Hippocampal formation (tissue), 2 donors: ENCODE data around the gene PTPRU.
"Not testable (repeated sequence)": the region's sequence is repeated elsewhere in the genome, so short reads cannot be mapped to it uniquely, and the experiment has no call there.

ENCODE experiments used
- DNase-seq, 2 donors: peaks; one replicate each; lab custom pipeline; 2025; lab: John Stamatoyannopoulos, UW

The PTPRU gene

DNA sequence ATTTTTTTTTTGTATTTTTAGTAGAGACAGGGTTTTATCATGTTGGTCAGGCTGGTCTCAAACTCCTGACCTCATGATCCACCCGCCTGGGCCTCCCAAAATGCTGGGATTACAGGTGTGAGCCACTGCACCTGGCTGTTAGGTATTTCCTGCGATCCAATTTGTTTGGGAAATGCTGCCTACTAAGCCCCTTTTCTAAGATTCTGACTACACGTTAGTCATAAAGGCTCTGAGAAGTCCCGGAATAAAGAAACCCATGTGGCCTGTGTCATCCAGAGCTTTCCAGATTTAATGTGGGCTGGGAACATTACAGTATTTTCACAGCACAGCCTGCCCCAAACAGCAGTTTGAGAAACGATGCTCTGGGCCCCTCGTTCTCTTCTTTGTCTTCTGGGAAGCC is 14.1 kb upstream of the PTPRU start:
- not testable (repeated sequence) for DNase-seq

DNA sequence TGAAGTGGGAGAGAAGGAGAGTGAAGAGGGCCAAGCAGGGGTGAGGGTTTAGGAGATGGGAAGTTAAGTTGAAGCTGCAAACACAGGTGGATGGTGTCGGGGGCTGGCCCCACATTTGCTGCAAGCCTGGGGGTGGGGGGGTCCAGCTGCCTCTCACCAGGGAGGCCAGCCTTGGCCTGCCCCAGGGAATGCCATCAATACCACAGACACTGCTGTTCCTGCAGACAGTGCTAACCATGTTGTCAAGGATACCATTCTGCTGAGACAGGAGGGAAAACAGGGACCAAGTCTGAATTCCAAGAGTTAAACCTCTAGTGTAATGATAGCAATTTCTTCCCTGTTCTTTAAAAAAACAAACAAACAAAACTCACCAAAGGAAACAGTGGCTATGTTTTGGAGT is 13.6 kb upstream of the PTPRU start:
- no peak for DNase-seq

- no peak for DNase-seq
These were observed 12.8 kb upstream of the PTPRU start for GRCh38 chr1:29223521-29223920.

DNA sequence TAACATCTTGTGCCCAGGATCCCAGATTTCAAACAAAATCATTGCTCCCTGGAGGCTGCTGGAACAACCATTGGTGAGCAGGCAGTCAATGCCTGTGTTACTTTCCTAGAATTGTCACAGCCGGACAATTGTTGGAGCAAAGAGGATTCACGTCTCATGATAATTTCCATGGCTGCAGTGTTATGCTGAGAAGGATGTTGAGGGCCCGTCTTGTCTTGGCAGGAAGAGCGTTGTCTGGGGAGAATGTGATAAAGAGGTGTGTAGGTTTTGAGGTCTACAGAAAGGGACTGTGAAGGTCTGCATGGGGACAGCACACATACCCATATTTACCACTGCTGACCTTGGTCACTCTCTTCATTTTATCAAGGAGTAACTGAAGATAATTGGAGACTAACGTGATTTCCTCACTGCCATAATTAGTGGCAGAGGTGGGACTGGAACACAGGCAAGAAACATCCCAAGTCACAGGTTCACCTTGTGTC is 11.9 kb upstream of the PTPRU start:
- no peak for DNase-seq

DNA sequence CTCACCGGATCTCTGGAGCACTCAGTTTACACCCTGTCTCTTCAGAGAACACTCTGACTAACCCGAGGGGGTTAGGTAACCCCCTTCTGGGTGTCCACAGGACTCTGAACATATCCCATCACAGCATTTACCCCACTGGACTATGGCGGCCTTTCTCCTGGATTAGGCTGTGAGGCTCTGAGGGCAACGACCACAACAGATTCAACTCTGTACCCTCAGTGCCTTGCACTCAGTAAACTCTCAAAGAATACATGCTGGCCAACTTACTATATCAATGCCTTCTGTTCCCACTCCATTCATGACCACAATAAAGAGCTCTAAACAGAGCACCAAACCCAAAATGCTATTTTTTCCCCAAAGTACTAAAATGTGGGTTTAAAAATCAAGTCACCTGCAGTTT is 11.0 kb upstream of the PTPRU start:
- DNase-seq: no peak

DNA sequence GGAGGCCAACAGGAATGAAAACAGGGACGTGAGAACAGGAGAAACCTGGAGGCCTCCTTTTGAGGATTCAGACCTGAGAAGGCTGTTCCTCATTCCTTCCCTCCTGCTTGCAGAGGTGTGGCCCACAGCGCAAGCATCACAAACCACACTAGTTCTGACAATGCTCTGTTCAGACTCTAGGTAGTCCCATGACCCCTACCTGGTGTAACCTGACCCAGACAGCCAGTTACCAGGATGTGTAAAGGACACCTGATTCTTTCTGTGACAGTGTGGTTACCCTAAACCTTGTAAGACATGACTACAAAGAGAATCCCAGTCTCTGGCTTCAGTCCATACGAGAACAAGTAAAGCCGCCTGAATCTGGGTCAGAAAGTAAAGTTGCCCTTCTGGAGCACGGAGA is 8.8 kb upstream of the PTPRU start:
- no peak for DNase-seq

DNA sequence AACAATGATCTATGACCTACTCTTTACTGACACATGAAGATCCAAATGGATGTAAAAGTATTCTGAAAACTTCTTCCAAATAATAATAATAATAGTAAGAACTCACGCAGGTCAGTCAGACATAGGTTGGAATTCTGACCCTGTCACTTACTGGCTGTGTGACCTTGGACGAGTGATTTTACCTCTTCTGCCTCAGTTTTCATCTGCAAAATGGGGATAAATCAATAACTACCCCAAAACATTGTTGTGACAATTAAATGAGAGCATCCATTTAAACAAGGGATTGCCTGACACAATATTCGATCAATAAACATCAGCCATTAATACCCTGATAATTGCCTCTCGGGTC is 6.1 kb upstream of the PTPRU start:
- DNase-seq: no peak

DNA sequence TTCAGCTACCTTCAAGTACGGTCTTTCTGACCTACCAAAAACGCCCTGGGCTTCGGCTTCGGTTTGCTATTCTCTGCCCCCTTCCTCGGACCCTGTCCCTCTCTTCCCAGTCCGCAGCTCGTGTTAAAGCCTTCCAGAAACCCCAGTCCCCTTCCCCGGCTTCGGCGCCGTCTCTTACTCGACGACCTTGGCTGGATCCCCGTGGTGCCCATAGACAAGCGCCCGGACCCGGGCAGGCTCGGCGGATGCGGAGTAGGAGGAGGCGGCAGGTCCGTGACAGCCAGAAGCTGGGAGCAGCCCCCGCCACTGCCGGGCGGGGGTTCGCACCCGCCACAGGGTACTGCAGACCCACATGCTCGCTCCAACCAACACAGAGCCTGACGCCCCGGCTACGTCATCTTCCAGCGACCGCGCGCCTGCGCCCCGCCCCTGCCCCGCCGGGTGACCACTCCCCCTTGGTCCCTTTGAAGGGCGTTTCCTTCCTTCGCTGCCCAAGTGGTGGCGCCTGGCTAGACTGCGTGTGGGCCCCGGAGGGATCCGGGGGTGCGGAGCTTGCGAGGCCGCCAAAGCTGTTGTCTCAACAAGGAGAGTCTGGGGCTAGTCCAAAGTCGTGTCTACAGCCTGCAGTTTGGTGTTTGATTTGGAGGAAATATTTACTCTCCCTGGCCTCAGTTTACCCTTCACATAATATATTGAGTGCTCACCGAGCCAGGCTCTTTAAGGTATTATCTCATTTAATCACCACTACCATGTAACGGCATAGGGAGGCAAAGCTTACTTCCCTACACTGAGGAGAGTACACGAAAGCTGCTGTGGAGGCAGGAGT is 5.6 kb upstream of the PTPRU start, which contains the start of gene MECR:
Gene MECR, minus strand, starts transcription at position 382 of the 826 bp plus-strand sequence. Its CDS starts 28 bp downstream, at position 354.
- DNase-seq: peak; percentile 83 to 93

DNA sequence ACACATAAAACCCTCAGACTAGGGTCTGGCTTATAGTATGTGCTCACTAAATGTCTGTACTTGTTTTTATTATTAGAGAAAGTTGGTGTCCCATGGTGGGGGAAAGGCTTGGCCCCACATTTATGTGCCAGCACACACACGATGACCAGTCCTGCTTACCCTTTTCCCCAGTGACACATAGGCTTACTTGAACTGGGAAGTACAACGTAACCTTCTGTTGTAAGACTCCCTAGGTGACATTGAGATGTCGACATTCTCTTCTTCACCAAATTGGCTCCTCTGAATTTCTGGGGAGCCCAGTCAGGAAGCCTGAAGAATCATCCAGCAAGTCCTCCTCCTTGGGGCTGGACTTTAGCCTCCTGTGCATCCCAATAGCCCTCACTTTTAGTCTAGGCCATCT is 3.9 kb upstream of the PTPRU start:
- DNase-seq: no peak

- DNase-seq: no peak
These were observed 2.6 kb upstream of the PTPRU start for GRCh38 chr1:29233693-29234092.

DNA sequence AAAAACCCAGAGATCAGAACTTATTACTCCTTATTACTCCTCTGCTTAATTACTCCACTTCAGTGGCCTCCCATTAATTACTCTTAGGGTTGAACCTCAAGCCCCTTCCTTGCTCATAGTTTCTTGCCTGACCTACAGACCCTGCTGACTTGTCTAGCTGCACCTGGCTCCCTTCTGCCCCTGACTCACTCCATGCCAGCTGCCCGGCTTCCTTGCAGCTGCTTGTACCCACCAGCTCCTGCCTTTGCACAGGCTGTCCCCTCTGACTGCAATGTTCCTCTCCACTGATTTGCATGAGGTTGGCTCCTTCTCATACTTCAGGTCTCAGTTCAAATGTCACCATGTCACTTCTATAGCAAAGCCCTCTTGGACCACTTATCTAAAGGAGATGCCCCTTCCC is 1.9 kb upstream of the PTPRU start:
- no peak for DNase-seq

GRCh38 chr1:29234881-29235280 is 1.4 kb upstream of the PTPRU start:
- DNase-seq: not testable (repeated sequence)

- no peak for DNase-seq
These were observed 398 bp downstream of the PTPRU start for GRCh38 chr1:29236712-29237128.

DNA sequence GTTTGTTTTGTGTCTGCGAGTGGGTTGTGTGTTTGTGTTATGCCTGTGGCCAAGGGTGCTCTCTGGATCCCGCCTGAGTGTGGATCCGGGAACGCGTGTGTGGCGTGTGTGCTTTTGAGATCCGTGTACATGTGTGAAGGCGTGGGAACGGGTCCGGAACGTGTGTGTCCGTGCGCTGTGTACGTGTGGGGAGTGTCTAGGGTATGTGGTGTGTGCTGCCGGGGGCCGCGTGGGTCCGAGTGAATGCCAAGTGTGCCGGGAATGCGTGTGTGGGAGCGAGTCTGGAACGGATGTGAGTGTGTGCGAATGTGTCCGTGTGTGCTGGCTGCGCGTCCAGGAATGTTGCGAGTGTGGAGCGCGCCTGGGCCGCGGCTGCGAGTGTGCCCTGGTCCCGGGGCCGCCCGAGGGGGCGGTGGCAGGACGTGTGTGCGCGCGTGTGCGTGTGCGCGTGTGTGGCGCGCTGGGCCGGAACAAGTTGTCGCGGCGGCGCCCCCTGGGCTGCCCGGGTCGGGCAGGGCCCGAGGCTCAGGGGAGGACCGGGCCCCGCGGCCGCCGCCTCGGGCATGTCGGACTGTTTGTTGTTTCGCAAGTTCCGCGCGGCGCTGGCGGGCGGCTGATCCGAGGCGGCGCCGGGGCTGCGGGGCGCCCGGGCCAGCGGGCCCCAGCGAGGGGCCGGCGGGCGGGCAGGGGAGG is 953 bp downstream of the PTPRU start:
- no peak for DNase-seq

DNA sequence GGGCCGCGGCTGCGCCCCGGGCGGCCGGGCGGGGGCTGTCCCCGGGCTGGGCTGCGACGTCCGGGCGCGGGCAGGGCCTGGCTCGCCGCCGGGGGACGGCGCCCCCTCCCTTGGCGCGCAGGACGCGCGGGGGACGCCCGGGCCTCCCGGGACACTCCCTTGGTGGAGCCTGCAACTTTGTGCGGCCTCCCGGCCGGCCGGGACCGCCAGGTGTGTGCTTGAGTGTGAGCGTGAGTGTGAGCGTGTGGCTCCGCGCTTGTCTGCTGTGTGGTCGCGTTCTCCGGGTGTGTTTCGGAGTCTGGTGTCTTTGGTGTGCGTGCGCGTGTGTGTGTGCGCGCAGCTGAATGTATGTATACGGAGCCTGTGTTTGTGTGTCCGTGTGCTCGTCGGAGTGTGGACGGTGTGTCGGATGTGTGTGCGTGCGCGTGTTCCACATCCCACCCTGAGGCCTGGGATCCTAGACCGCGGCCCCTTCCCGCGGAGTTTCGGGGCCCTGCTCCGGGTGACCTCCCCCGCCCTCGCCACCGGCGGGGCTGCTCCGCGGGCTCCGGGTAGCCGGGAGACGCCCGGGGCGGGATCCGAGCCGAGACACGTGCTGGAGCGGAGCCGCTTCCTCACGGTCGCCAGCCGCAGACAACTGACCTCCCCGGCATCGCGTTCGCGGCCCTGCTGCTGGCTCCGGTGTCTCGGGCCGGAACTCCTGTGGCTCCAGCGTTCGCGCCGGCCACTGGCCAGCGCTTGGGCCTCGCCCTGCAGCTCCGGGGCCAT is 1.7 kb downstream of the PTPRU start:
- no peak for DNase-seq

DNA sequence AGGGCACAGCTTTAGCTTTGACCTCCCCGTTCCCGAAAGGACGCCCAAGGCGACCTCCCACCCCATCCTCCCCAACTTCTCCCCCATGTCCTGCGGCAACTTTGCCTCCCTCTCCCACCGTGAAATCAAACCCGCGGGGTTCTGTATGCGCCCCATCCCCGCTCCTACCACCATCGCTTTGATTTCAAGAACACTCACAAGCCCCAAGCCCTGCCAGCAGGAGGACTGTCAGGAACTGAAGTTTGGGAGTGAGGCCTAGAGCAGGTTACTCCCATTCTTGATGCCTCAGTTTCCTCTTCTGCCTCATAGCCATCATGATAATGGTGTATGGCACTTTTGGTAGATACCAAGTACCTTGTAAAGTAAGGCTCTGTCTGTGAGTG is 2.3 kb downstream of the PTPRU start:
- no peak for DNase-seq

DNA sequence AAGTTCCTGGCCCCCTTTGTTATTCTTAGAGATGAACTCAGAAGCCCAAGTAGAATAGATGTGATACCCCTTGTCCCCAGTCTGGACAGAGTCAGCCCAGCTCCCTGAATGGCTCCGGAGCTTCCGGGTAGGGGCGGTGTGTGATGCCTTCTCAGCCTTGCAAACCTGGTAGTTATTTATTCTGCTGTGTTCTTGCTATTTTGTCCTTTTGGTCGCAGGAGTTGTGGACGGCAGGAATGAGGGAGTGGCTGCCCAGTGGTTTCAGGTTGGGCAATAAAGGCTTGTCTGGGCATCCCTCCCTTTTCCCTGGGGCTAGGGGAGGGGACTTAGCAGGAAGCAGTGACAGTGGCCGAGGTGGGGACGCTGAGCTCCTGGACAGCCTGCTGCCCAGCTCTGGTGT is 2.8 kb downstream of the PTPRU start:
- DNase-seq: no peak

DNA sequence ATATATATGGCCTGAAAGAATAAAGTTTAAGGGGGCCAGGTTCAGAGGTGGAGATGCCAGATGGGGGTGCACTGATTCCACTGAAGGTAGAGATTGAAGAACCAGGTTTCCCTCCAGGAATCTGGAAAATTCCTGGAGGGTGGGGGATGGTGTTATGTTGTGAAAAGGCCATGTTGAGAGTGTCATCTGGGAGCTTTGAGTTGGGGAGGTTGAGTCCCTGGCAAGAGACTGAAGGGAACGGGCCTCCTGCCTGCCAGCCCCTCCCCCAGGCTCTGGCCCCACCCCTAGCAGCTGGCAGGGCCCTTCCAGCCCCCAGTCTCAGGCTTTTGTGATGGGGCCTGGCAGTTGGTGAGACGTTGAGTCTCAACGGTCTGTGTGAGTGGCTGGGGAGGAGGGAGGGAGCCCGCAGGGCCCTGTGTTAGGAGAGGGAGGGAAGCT is 4.1 kb downstream of the PTPRU start:
- no peak for DNase-seq

DNA sequence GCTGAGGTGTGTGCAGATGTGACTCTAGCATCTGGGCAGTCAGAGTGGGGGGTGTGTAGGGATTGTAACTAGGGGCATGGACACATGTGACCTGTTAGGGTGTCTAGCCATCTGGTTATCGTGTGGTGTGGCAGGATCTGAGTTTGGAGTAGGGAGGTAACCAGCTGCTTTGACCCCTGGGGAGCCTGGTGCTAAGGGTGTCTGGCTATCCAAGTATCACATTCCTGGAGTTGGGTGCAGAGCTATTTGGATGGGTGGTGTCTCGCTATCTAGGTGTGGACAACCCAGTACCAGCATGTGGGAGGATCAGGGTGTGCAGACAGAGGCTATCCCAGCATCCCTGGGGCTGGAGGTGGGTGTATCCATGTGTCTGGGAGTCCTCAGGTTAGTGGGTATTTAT is 4.7 kb downstream of the PTPRU start:
- no peak for DNase-seq

DNA sequence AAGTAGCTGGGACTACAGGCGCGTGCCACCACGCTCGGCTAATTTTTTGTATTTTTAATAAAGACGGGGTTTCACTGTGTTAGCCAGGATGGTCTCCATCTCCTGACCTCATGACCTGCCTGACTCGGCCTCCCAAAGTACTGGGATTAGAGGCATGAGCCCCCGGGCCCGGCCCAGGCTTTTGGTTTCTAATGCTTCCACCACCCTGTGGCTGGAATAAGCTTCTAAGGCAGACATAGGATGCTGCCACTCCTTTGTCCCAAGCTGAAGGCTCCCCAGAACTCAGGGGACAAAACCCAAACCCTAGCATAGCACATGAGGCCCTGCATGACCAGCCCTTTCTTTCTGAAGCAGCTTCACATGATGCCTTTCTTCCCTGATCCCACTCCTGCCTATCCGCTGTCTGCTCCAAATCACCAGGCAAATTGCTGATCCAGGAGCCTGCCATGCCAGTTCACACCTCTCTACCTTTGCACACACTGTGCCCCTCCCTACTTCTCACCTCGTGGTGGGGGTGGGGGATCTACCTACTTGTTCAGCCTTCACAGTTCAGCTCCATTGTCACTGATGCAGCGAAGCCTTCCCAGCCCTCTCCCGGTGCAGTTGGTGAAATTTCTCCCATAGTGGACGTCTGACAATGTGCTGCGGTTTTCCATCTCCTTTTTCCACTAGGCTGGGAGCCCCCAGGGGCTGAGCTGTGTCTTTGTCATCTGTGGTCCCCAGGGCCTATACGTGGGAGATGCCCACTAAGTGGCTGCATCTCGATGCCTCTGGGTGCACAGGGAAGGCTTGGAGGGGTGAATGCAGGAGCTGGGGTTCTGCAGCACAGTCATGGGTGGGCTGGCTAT is 6.9 kb downstream of the PTPRU start:
- no peak for DNase-seq

DNA sequence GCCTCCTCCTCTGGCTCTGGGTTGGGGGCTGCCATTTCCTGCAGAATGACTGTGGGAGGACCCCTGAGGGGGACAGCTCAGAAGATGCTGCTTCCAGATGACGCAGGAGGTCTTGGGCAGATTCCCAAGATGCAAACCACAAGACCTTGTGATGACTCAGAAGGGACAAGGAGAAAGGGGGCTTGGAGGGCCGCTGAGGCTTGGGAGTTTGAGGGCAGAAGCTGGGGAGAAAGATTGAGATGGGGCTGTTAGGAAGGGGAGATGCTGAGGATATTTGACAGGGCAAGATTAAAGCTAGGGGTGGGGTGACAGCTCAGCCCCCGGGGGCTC is 7.5 kb downstream of the PTPRU start:
- no peak for DNase-seq

- DNase-seq: no peak
These were observed 8.9 kb downstream of the PTPRU start for GRCh38 chr1:29245261-29245660.
